Neural cell (in vitro differentiated cells): Measurements from ENCODE around the gene H2BK1. TPM values are rescaled to one million over a fixed set of nuclear protein-coding genes. Genes with fewer than 3 reads are reported as not detected.

Source experiments
- H2AFZ ChIP-seq: fragments of 200-600, 300-800 bp; sonication (generic), shearing (Covaris generic); 2 replicates; pipeline ENCODE4 v1.6.0; 2014; ENCODE audit warnings: low read depth, mild to moderate bottlenecking, antibody characterized with exemption, low read length, moderate library complexity
- H3F3A ChIP-seq: fragments of 200-600 bp; shearing (Covaris generic); 2 replicates; pipeline ENCODE4 v1.6.1; 2016; ENCODE audit warnings: mild to moderate bottlenecking, moderate library complexity, mixed read lengths, antibody characterized with exemption, low read length; ENCODE audit not compliant: insufficient read depth, poor library complexity, severe bottlenecking
- H3K27ac ChIP-seq: fragments of 200-600, 300-800 bp; sonication (generic), shearing (Covaris generic); 2 replicates; pipeline ENCODE4 v1.5.1; 2014; ENCODE audit warnings: mild to moderate bottlenecking, low read length, moderate library complexity
- H3K27me3 ChIP-seq: fragments of 300-800, 200-600 bp; sonication (generic), shearing (Covaris generic); 2 replicates; pipeline ENCODE4 v1.6.0; 2014; ENCODE audit warnings: mild to moderate bottlenecking, low read depth, low read length, moderate library complexity; ENCODE audit not compliant: insufficient read depth
- H3K36me3 ChIP-seq: fragments of 300-800, 200-600 bp; sonication (generic), shearing (Covaris generic); 2 replicates; pipeline ENCODE4 v1.5.1; 2014; ENCODE audit warnings: mild to moderate bottlenecking, antibody characterized with exemption, low read length, moderate library complexity; ENCODE audit not compliant: insufficient read depth
- H3K4me2 ChIP-seq: fragments of 300-800, 200-600 bp; sonication (generic), shearing (Covaris generic); 2 replicates; pipeline ENCODE4 v1.6.0; 2014; ENCODE audit warnings: mild to moderate bottlenecking, low read length
- H3K4me3 ChIP-seq: fragments of 300-800, 200-600 bp; sonication (generic), shearing (Covaris generic); 2 replicates; pipeline ENCODE4 v1.5.1; 2014; ENCODE audit warnings: mild to moderate bottlenecking, low read length, moderate library complexity
- H3K79me2 ChIP-seq: fragments of 200-600 bp; shearing (Covaris generic); replicated peaks from 2 replicates; pipeline ENCODE4 v1.6.0; 2014; ENCODE audit warnings: mild to moderate bottlenecking, low read length, moderate library complexity; ENCODE audit not compliant: insufficient read depth
- H3K9ac ChIP-seq: fragments of 300-800, 200-600 bp; sonication (generic), shearing (Covaris generic); 2 replicates; pipeline ENCODE4 v1.6.1; 2016; ENCODE audit warnings: mild to moderate bottlenecking, low read length, mixed read lengths
- H3K9me2 ChIP-seq: fragments of 200-600 bp; shearing (Covaris generic); 2 replicates; pipeline ENCODE4 v1.6.1; 2016; ENCODE audit warnings: mild to moderate bottlenecking, low read length, mixed read lengths; ENCODE audit not compliant: insufficient read depth
- H3K9me3 ChIP-seq: fragments of 200-600, 300-800 bp; sonication (generic), shearing (Covaris generic); 2 replicates; pipeline ENCODE4 v1.6.1; 2016; ENCODE audit warnings: mild to moderate bottlenecking, mixed run types, low read length, moderate library complexity, mixed read lengths
- H4K20me1 ChIP-seq: fragments of 200-600 bp; shearing (Covaris generic); 2 replicates; pipeline ENCODE4 v1.6.1; 2016; ENCODE audit warnings: mild to moderate bottlenecking, mixed run types; ENCODE audit not compliant: insufficient read depth
- CTCF ChIP-seq: fragments of 450-650 bp; IDR thresholded peaks from 2 replicates; pipeline ENCODE4 v1.5.1; 2014; ENCODE audit warnings: antibody characterized with exemption, mild to moderate bottlenecking, moderate library complexity; ENCODE audit not compliant: poor library complexity, severe bottlenecking
- EP300 ChIP-seq: fragments of 450-650 bp; conservative IDR thresholded peaks from 2 replicates; pipeline ENCODE4 v1.6.1; 2014; ENCODE audit warnings: antibody characterized with exemption, mild to moderate bottlenecking, moderate library complexity; ENCODE audit not compliant: poor library complexity, severe bottlenecking
- EZH2 ChIP-seq: fragments of 200-600, 300-800 bp; shearing (Covaris generic), sonication (generic); IDR thresholded peaks from 2 replicates; pipeline ENCODE4 v1.6.1; 2014; ENCODE audit warnings: antibody characterized with exemption, low read length, borderline replicate concordance, mild to moderate bottlenecking; ENCODE audit not compliant: insufficient read depth, poor library complexity, severe bottlenecking
- MXI1 ChIP-seq: fragments of 450-650 bp; conservative IDR thresholded peaks from 2 replicates; pipeline ENCODE4 v1.6.1; 2014; ENCODE audit warnings: antibody characterized with exemption, mild to moderate bottlenecking; ENCODE audit not compliant: poor library complexity, severe bottlenecking
- POLR2AphosphoS5 ChIP-seq: IDR thresholded peaks from 2 replicates; pipeline ENCODE4 v1.6.1; 2012
- RAD21 ChIP-seq: fragments of 450-650 bp; conservative IDR thresholded peaks from 2 replicates; pipeline ENCODE4 v1.6.1; 2014; ENCODE audit warnings: antibody characterized with exemption, mild to moderate bottlenecking, moderate library complexity
- REST ChIP-seq: IDR thresholded peaks from 2 replicates; pipeline ENCODE4 v1.6.1; 2012; ENCODE audit warnings: borderline replicate concordance
- SMC3 ChIP-seq: fragments of 450-650 bp; conservative IDR thresholded peaks from 2 replicates; pipeline ENCODE4 v1.6.1; 2014; ENCODE audit warnings: antibody characterized with exemption, mild to moderate bottlenecking, moderate library complexity; ENCODE audit not compliant: poor library complexity
- TAF1 ChIP-seq: IDR thresholded peaks from 2 replicates; pipeline ENCODE4 v1.6.1; 2012; ENCODE audit warnings: low read depth
- polyA plus RNA-seq: library from polyadenylated mRNA; depleted of rRNA; stranded (reverse); fragments of >200 nt; gene quantifications from 2 replicates; pipeline ENCODE4 v1.2.3, GENCODE V29; 2014

The H2BK1 gene
- polyA plus RNA-seq, 1 donor from 2014 or later: not detected

GRCh38 chr7:151236406-151236805 lies 26.1 kb upstream of the H2BK1 start:
- no peak overlapping the region for H2AFZ ChIP-seq
- H3K9me2 ChIP-seq: no peaks in the 10 kb centered on the region
- H3K27ac ChIP-seq: no peak overlapping the region
- H3F3A ChIP-seq: no peaks in the 10 kb centered on the region
- no peaks in the 10 kb centered on the region for H4K20me1 ChIP-seq
- H3K27me3 ChIP-seq: no peaks in the 10 kb centered on the region
- H3K4me2 ChIP-seq: no peak overlapping the region
- no peak overlapping the region for H3K9ac ChIP-seq
- H3K4me3 ChIP-seq: no peak overlapping the region
- no peaks in the 10 kb centered on the region for H3K9me3 ChIP-seq
- no peaks in the 10 kb centered on the region for H3K36me3 ChIP-seq
- peaks cover 25% of the 10 kb centered on the region for H3K79me2 ChIP-seq
- no peak for TF ChIP-seq CTCF
- no peak for TF ChIP-seq TAF1
- TF ChIP-seq POLR2AphosphoS5: no peak
- TF ChIP-seq EP300: no peak
- no peak for TF ChIP-seq REST

DNA sequence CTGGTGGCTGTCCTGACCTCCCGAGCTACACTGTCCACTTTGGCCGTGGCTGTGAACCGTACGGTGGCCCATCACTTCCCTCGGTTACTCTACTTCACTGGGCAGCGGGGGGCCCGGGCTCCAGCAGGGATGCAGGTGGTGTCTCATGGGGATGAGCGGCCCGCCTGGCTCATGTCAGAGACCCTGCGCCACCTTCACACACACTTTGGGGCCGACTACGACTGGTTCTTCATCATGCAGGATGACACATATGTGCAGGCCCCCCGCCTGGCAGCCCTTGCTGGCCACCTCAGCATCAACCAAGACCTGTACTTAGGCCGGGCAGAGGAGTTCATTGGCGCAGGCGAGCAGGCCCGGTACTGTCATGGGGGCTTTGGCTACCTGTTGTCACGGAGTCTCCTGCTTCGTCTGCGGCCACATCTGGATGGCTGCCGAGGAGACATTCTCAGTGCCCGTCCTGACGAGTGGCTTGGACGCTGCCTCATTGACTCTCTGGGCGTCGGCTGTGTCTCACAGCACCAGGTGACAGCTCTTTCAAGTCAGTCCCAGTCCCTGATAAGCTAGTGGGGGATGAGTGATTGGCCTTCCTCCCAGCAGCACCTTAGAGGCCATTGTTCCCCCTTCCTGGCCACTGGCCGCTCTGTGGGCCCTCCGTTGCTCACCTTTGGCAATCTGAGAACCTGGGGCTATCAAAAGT lies 25.0 kb upstream of the H2BK1 start:
- Histone ChIP-seq H3K27me3 (no peaks in the 10 kb centered on the region), H2AFZ (no peak overlapping the region), H3K9me2 (no peaks in the 10 kb centered on the region), H3K4me2 (no peak overlapping the region), H3K4me3 (no peak overlapping the region), H3K9me3 (no peaks in the 10 kb centered on the region), H3F3A (no peaks in the 10 kb centered on the region), H3K9ac (no peak overlapping the region), H3K79me2 (peaks cover 25% of the 10 kb centered on the region), H4K20me1 (no peaks in the 10 kb centered on the region), H3K27ac (no peak overlapping the region), H3K36me3 (no peaks in the 10 kb centered on the region)
- TF ChIP-seq TAF1: no peak

GRCh38 chr7:151233804-151234203 lies 23.5 kb upstream of the H2BK1 start:
- peak overlapping the region; percentile 89 for H3K9ac ChIP-seq
- no peak overlapping the region for H2AFZ ChIP-seq
- no peaks in the 10 kb centered on the region for H3K36me3 ChIP-seq
- H4K20me1 ChIP-seq: no peaks in the 10 kb centered on the region
- H3K4me2 ChIP-seq: peak overlapping the region; percentile 95
- H3K27ac ChIP-seq: no peak overlapping the region
- TF ChIP-seq EP300: no peak
- TF ChIP-seq TAF1: no peak
- TF ChIP-seq RAD21: no peak
- TF ChIP-seq REST: no peak
- no peak for TF ChIP-seq POLR2AphosphoS5
- TF ChIP-seq EZH2: no peak
- TF ChIP-seq CTCF: no peak
- TF ChIP-seq SMC3: no peak
- TF ChIP-seq MXI1: no peak
- H3K9me2 ChIP-seq: no peaks in the 10 kb centered on the region
- no peaks in the 10 kb centered on the region for H3F3A ChIP-seq
- peaks cover 25% of the 10 kb centered on the region for H3K79me2 ChIP-seq
- H3K9me3 ChIP-seq: no peaks in the 10 kb centered on the region
- H3K4me3 ChIP-seq: peak overlapping the region; percentile 98
- no peaks in the 10 kb centered on the region for H3K27me3 ChIP-seq
